ENCODE measurements around the gene ETFDH. TPM values are rescaled to one million over a fixed set of nuclear protein-coding genes. Genes with fewer than 3 reads are reported as not detected.
"Not testable (repeated sequence)": the region's sequence is repeated elsewhere in the genome, so short reads cannot be mapped to it uniquely, and the experiment has no call there.

Gene ETFDH
- total RNA-seq, 1 donor from 2014 or later: 20.3 TPM

DNA sequence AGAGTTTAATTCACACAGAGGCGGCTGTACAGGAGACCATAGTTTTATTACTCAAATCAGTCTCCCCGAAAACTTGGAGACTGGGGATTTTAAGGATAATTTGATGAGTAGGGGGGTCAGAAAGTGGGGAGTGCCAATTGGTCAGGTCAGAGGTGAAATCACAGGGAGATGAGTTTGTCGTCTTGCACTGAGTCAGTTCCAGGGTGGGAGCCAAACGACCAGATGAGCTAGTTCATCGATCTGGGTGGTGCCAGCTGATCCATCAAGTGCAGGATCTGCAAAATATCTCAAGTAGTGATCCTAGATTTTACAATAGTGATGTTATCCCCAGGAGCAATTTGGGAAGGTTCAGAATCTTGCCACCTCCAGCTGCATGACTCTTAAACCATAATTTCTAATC lies 4.0 kb downstream of the ETFDH start:
- intact Hi-C loops (cut with micrococcal nuclease): no loop called here

GRCh38 chr4:158678767-158679166 lies 6.7 kb downstream of the ETFDH start:
- intact Hi-C loops (cut with micrococcal nuclease): no loop called here

DNA sequence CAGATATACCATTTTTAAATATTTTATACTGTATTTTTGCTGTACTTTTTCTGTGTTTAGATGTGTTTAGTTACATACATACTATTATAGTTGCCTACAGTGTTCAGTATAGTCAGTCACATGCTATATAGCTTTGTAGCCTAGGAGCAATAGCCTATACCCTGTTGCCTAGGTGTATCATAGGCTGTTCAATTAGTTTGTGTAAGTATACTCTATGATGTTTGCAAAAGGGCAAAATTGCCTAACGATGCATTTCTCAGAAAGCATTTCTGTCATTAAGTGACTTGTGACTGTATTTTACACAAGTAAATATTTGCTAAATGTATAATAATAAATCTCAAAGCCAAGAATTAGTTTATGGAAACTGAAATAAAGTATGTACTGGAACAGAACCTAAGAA lies 9.5 kb downstream of the ETFDH start:
- intact Hi-C loops (cut with micrococcal nuclease): no loop called here

GRCh38 chr4:158682066-158682465 lies 10.0 kb downstream of the ETFDH start:
- intact Hi-C loops (cut with micrococcal nuclease): no loop called here

DNA sequence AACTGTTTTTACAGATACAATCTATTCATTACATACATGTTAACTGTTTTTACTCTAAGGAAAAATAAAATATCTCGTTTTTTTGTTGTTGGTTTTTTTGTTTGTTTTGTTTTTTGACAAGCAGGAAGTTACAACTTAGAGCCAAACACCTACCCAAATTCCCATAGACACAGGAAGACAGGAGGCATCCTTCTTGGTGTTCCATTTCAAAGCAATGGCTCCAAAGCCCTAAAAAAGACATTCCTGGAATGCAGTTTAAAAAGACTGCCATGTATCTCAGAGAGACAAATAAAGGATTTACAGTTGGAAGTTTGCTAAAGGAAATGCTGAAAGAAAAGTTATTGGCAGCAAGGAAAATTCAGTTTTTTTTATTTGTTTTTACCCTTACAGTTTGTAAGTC lies 16.7 kb downstream of the ETFDH start:
- intact Hi-C loops (cut with micrococcal nuclease): no loop called here

- intact Hi-C loops (cut with micrococcal nuclease): no loop called here
These were observed 32.2 kb downstream of the ETFDH start for GRCh38 chr4:158704274-158704673.

- intact Hi-C loops (cut with micrococcal nuclease): no loop called here
These were observed 38.7 kb downstream of the ETFDH start for GRCh38 chr4:158710814-158711213.

DNA sequence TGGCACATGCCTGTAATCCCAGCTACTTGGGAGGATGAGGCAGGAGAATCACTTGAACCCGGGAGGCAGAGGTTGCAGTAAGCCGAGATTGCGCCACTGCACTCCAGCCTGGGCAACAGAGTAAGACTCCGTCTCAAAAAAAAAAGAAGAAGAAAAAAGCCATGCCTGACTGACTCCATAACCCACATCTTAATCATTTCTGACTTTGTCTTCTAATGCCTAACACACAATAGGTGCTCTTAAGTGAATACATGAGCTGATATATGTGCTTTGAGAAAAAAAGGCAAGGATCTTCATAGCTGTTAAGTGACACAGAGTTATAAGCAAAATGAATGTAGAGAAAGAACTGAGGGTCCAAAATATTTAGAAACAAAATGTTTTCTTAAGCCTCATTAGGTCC lies 40.5 kb downstream of the ETFDH start:
- intact Hi-C loops (cut with micrococcal nuclease): not testable (repeated sequence)

DNA sequence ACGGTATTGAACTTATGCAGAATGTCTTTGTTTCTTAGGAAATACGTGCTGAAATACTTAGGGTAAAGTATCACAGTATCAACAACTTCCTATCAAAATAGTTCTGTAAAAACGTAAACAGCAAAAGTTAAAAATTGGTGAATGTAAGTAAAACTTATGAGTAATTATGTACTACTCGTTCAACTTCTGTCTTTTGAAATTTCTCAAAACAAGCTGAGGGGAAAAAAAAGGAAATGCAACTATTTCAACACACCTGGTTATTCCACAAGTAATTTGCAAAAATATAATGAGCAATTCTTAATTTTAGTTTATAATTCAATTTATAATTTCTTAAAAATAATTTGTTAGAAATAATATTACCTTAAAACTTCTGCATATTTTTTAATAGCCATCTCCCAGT lies 42.8 kb downstream of the ETFDH start:
- intact Hi-C loops (cut with micrococcal nuclease): no loop called here

DNA sequence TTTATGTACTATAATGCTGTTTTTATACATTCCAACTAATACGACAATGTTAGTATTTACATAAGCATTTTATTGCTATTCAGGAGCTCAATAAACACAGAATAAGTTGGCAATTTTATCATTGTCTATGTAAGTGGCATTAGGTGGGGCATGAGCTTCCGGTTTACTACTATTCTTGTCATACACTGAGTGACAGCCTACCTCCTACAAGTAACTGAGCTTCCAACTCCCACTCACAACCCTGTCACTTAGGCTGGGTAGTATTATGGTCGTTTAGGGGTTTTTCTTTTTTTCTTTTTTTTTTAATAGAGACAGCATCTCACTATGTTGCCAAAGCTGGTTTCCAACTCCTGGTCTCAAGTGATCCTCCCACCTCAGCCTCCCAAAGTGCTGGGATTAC lies 43.7 kb downstream of the ETFDH start:
- intact Hi-C loops (cut with micrococcal nuclease): no loop called here

- intact Hi-C loops (cut with micrococcal nuclease): loop anchor here (5.0 to 10.0 kb wide), 2 partner anchors 186 to 467 kb away; no protein-coding TSS in a partner anchor
These were observed 49.6 kb downstream of the ETFDH start for GRCh38 chr4:158721680-158722079.

DNA sequence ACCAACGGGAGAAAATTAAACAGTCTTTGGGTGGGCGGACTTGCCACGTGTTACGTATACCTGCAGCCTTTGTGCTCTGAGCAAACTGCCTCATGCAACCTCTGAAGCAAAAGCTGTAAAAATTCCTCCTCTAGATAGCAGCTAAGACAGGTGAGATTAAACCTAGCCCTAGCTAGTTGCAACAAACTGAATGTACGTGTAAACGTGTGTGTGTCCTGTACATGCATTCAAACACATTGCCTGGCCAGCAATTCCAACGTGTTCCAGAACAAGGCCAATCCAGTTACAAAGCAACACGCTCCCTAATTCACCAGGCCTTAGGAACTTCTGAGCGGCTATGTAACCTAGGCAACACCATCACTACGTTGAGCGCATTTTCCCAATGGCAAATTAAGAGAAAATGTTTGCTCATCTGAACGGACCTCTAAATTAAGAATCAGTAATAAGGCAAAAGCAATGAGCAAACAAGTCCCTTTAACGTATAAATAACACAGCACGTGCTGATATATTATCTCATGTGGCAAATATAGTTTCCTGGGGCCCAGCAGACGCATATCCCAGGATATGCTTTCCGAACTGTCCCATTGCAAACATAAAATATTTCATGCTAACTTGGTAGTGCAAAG lies 50.3 kb downstream of the ETFDH start:
- intact Hi-C loops (cut with micrococcal nuclease): loop anchor here (5.0 to 10.0 kb wide), 2 partner anchors 185 to 468 kb away; no protein-coding TSS in a partner anchor

DNA sequence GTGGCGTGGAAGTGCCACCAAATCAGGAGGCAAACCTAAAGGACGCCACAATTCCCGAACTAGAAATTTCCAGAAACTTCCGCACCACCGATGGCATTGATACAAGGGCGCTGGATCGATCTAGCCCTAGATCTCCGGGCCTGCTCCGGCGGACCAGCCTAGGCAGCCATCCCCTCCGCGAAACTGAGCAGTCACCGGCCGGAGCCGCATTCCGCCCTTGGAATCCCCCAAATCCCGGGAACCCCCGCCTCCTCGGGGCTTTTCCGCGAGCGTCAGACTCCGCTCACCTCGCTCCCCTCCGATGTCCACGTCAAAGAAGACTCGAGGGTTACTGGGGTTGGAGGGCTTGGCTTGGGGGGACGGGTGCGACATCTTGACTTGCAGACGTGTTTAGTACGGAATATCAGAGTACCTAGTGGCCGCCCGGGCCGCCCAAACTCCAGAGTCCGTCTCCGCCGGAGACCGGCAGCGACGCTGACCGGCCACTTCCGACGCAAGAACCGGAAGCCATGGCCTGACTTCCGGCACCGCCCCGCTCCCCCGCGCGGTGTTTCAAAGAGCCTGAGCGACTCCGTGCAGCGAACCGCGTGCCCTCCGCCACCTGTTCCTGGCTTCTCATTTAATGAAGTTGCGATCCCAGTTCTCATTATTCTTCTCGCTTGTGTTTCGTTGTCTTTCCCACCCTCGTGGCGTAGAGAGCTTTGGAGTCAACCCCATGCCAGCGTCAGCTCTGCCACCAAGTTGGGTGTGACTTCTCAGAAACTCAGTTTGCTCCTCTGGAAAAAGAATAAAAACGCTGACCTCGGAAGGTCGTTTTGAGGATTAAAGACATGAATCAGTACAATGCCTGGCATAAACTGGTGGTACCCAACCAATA lies 51.1 kb downstream of the ETFDH start, which contains the start of gene PPID:
TSS of gene PPID (minus strand) at position 480 of the 877 bp plus-strand sequence. CDS start at position 372, 108 bp downstream.
- intact Hi-C loops (cut with micrococcal nuclease): loop anchor here (1.0 to 10.0 kb wide), 7 partner anchors 46 to 480 kb away; partner anchors contain the start of genes ETFDH, FNIP2 and RAPGEF2

DNA sequence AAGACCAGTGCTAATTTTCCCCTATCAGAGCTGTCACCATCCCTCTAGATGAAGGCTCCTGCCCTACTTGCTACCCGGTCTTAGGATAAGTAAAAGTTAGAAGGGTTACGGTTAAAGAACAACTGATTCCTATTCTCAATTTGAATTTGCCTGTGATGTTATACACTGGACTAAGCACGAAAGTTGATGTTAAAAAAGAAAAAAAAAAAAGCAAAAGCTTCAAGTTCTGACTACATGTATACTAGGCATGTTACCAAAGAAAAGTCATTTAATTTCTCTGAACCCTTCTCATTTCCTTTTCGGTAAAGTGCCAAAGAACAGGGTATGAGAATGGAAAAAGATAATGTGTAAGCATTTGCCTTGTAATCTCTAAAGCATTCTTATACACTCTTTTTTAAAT lies 52.5 kb downstream of the ETFDH start:
- intact Hi-C loops (cut with micrococcal nuclease): loop anchor here (5.0 to 10.0 kb wide), 2 partner anchors 183 to 470 kb away; no protein-coding TSS in a partner anchor

GRCh38 chr4:158726633-158727032 lies 54.5 kb downstream of the ETFDH start:
- intact Hi-C loops (cut with micrococcal nuclease): loop anchor here (10.0 kb wide), 1 partner anchor 472 kb away; no protein-coding TSS in a partner anchor

- intact Hi-C loops (cut with micrococcal nuclease): loop anchor here (10.0 kb wide), 1 partner anchor 473 kb away; no protein-coding TSS in a partner anchor
These were observed 56.1 kb downstream of the ETFDH start for GRCh38 chr4:158728236-158728635.

GRCh38 chr4:158729716-158730559 lies 57.8 kb downstream of the ETFDH start:
- intact Hi-C loops (cut with micrococcal nuclease): loop anchor here (1.0 to 10.0 kb wide), 5 partner anchors 120 to 716 kb away; no protein-coding TSS in a partner anchor

DNA sequence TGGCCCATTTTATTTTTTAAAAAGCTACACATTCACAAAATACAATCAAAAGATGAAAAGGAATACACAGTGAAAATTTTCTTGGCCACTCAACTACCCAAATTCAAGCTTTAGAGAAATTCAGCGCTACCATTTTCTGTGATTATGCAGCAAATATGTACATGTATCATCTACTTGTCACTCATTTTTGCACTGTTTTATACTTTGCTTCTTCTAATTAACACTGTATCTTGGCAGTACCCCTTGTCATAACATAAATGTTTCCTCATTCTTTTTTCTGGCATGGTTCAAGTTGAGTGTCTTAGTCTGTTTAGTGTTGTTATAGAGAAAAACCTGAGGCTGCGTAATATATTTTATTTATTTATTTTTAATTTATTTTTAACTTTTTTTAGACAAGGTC lies 66.8 kb downstream of the ETFDH start:
- intact Hi-C loops (cut with micrococcal nuclease): no loop called here

GRCh38 chr4:158739600-158739999 lies 67.5 kb downstream of the ETFDH start:
- intact Hi-C loops (cut with micrococcal nuclease): no loop called here

DNA sequence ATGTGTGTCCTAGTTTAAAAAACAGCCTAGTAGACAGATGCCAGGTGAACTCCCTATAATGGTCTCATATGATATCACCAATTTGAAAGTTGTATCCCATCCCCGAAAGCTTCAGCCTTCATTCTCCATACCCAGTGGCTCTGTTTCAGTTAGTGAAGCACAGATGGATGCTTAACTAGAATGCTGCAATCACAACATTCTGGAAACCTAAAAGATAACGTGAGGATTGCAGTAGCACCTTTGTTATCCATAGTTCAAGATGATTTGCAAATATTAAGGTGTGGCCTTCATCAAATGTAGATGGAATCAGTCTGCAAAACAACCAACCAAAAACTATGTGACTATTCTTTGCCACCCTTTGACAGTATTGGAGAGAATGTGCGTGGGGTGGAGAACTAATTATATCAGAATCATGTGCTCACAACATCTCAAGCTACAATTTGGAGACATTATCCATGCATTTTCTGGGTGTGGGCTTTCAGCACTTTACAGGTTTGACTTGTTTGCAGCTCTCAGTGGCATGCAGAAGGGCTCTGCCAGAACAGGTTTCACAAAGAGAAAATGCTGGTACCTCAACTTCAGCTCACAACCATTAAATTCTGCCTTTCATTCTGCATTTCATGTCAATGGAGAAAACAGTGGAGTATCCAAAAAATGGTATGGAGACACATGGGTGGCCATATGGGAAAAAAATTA lies 69.4 kb downstream of the ETFDH start:
- intact Hi-C loops (cut with micrococcal nuclease): no loop called here
